HEK293 (cell line): ENCODE data around the gene TMEM150C.

ENCODE experiments used
- CTCF ChIA-PET: fragments of 350-600 bp; formaldehyde crosslinking; extraction: SDS; loops from one replicate; lab custom pipeline; 2021; ENCODE audit warnings: antibody characterized with exemption; lab: Yijun Ruan, JAX
- POLR2A ChIA-PET: fragments of 300-600 bp; formaldehyde crosslinking; extraction: SDS; loops from one replicate; lab custom pipeline; 2020; ENCODE audit warnings: antibody characterized with exemption, inconsistent platforms; lab: Yijun Ruan, JAX
- H3K27ac ChIP-seq: fragments of 200-500 bp; sonication (Bioruptor generic); 2 replicates; pipeline ENCODE4 v1.5.1; 2014; ENCODE audit warnings: low read depth, low read length, control low read depth, inconsistent platforms; ENCODE audit errors: extremely low read depth
- H3K36me3 ChIP-seq, 2 experiments: fragments of 200-500 bp in 1 of 2; sonication (Bioruptor generic) in 1 of 2; 1 replicate in 1 of 2; 2 replicates in 1 of 2; pipeline ENCODE4 v1.5.1; 2014 to 2017; ENCODE audit warnings: inconsistent platforms in 2 of 2, low read length in 2 of 2; ENCODE audit not compliant: control insufficient read depth in 2 of 2, insufficient read depth in 1 of 2
- H3K4me1 ChIP-seq: fragments of 200-500 bp; sonication (Bioruptor generic); 2 replicates; pipeline ENCODE4 v1.5.1; 2014; ENCODE audit warnings: mild to moderate bottlenecking, low read length, inconsistent platforms; ENCODE audit not compliant: control insufficient read depth, insufficient read depth
- H3K4me3 ChIP-seq: 2 replicates; pipeline ENCODE4 v1.5.1; 2011; ENCODE audit warnings: low read depth, mild to moderate bottlenecking, control low read depth, low read length, moderate library complexity
- H3K9me3 ChIP-seq: fragments of 200-500 bp; sonication (Bioruptor generic); 2 replicates; pipeline ENCODE4 v1.5.1; 2014; ENCODE audit warnings: low read depth, low read length, inconsistent platforms; ENCODE audit not compliant: control insufficient read depth, insufficient read depth
- CTCF ChIP-seq: fragments of 450-650 bp; formaldehyde crosslinking; IDR thresholded peaks from 2 replicates; pipeline ENCODE4 v1.5.1; 2016; ENCODE audit warnings: missing biosample characterization, missing genetic modification characterization
- EGR2 ChIP-seq: fragments of 450-650 bp; formaldehyde crosslinking; IDR thresholded peaks from 2 replicates; pipeline ENCODE4 v1.5.1; 2016; ENCODE audit warnings: low read depth, missing biosample characterization, missing genetic modification characterization
- GLI2 ChIP-seq: fragments of 450-650 bp; formaldehyde crosslinking; IDR thresholded peaks from 2 replicates; pipeline ENCODE4; 2017; ENCODE audit warnings: missing biosample characterization, missing genetic modification characterization, low read depth, borderline replicate concordance
- GLIS2 ChIP-seq: fragments of 450-650 bp; formaldehyde crosslinking; IDR thresholded peaks from 2 replicates; pipeline ENCODE4 v1.5.1; 2016; ENCODE audit warnings: missing biosample characterization, missing genetic modification characterization
- MEIS1 ChIP-seq: sonication (generic); formaldehyde crosslinking; IDR thresholded peaks from 2 replicates; pipeline ENCODE4 v1.8.1; 2022; ENCODE audit warnings: missing genetic modification reagents, mild to moderate bottlenecking, borderline replicate concordance
- OVOL3 ChIP-seq: fragments of 450-650 bp; formaldehyde crosslinking; IDR thresholded peaks from 2 replicates; pipeline ENCODE4 v1.5.1; 2016; ENCODE audit warnings: missing biosample characterization, missing genetic modification characterization
- REPIN1 ChIP-seq: fragments of 450-650 bp; formaldehyde crosslinking; IDR thresholded peaks from 2 replicates; pipeline ENCODE4 v1.5.1; 2017; ENCODE audit warnings: missing biosample characterization, missing genetic modification characterization, low read depth
- SCRT2 ChIP-seq: fragments of 450-650 bp; formaldehyde crosslinking; IDR thresholded peaks from 2 replicates; pipeline ENCODE4 v1.5.1; 2016; ENCODE audit warnings: missing biosample characterization, missing genetic modification characterization
- TCF7L2 ChIP-seq: IDR thresholded peaks from 2 replicates; pipeline ENCODE4 v1.6.1; 2011; ENCODE audit warnings: low read depth, mild to moderate bottlenecking, inconsistent platforms, low read length, moderate library complexity, borderline replicate concordance
- ZBTB21 ChIP-seq: fragments of 450-650 bp; formaldehyde crosslinking; IDR thresholded peaks from 2 replicates; pipeline ENCODE4 v1.5.1; 2017; ENCODE audit warnings: missing biosample characterization, missing genetic modification characterization
- ZFHX2 ChIP-seq: fragments of 450-650 bp; formaldehyde crosslinking; conservative IDR thresholded peaks from 2 replicates; pipeline ENCODE4 v1.5.1; 2016; ENCODE audit warnings: missing biosample characterization, missing genetic modification characterization
- ZFP69B ChIP-seq: fragments of 450-650 bp; formaldehyde crosslinking; IDR thresholded peaks from 2 replicates; pipeline ENCODE4 v1.5.1; 2016; ENCODE audit warnings: missing biosample characterization, missing genetic modification characterization
- ZNF112 ChIP-seq: fragments of 450-650 bp; formaldehyde crosslinking; IDR thresholded peaks from 2 replicates; pipeline ENCODE4 v1.5.0; 2017; ENCODE audit warnings: missing biosample characterization, missing genetic modification characterization
- ZNF133 ChIP-seq: fragments of 450-650 bp; formaldehyde crosslinking; IDR thresholded peaks from 2 replicates; pipeline ENCODE4 v1.5.1; 2016; ENCODE audit warnings: missing biosample characterization, missing genetic modification characterization
- ZNF138 ChIP-seq: fragments of 450-650 bp; formaldehyde crosslinking; IDR thresholded peaks from 2 replicates; pipeline ENCODE4 v1.5.1; 2016; ENCODE audit warnings: missing biosample characterization, missing genetic modification characterization, borderline replicate concordance
- ZNF174 ChIP-seq: fragments of 450-650 bp; formaldehyde crosslinking; IDR thresholded peaks from 2 replicates; pipeline ENCODE4 v1.5.0; 2017; ENCODE audit warnings: missing biosample characterization, mild to moderate bottlenecking, missing genetic modification characterization
- ZNF23 ChIP-seq: fragments of 450-650 bp; formaldehyde crosslinking; IDR thresholded peaks from 2 replicates; pipeline ENCODE4 v1.5.1; 2016; ENCODE audit warnings: missing biosample characterization, missing genetic modification characterization, borderline replicate concordance
- ZNF416 ChIP-seq: fragments of 450-650 bp; formaldehyde crosslinking; IDR thresholded peaks from 2 replicates; pipeline ENCODE4 v1.5.1; 2016; ENCODE audit warnings: missing biosample characterization, missing genetic modification characterization
- ZNF433 ChIP-seq: fragments of 450-650 bp; formaldehyde crosslinking; IDR thresholded peaks from 2 replicates; pipeline ENCODE4 v1.5.1; 2016; ENCODE audit warnings: missing biosample characterization, missing genetic modification characterization, low read depth
- ZNF473 ChIP-seq: fragments of 450-650 bp; formaldehyde crosslinking; IDR thresholded peaks from 2 replicates; pipeline ENCODE4 v1.5.1; 2017; ENCODE audit warnings: missing biosample characterization, missing genetic modification characterization
- ZNF544 ChIP-seq: fragments of 450-650 bp; formaldehyde crosslinking; IDR thresholded peaks from 2 replicates; pipeline ENCODE4 v1.5.0; 2017; ENCODE audit warnings: missing biosample characterization, missing genetic modification characterization
- ZNF776 ChIP-seq: fragments of 450-650 bp; formaldehyde crosslinking; IDR thresholded peaks from 2 replicates; pipeline ENCODE4 v1.5.0; 2017; ENCODE audit warnings: missing biosample characterization, missing genetic modification characterization, borderline replicate concordance
- ZNF785 ChIP-seq: fragments of 450-650 bp; formaldehyde crosslinking; IDR thresholded peaks from 2 replicates; pipeline ENCODE4 v1.5.1; 2016; ENCODE audit warnings: missing biosample characterization, missing genetic modification characterization
- ZNF830 ChIP-seq: fragments of 450-650 bp; IDR thresholded peaks from 2 replicates; pipeline ENCODE4 v1.5.0; 2018; ENCODE audit warnings: missing biosample characterization, missing genetic modification characterization, low read depth, mild to moderate bottlenecking, moderate library complexity
- ZXDB ChIP-seq: fragments of 450-650 bp; formaldehyde crosslinking; IDR thresholded peaks from 2 replicates; pipeline ENCODE4 v1.5.1; 2016; ENCODE audit warnings: missing biosample characterization, missing genetic modification characterization
- TF ChIP-seq, protein P1 (sequence below): fragments of 450-650 bp; formaldehyde crosslinking; IDR thresholded peaks from 2 replicates; pipeline ENCODE4 v1.5.1; 2016; ENCODE audit warnings: missing biosample characterization, missing genetic modification characterization
- TF ChIP-seq, protein P2 (sequence below): fragments of 450-650 bp; formaldehyde crosslinking; IDR thresholded peaks from 2 replicates; pipeline ENCODE4 v1.5.1; 2016; ENCODE audit warnings: missing biosample characterization, missing genetic modification characterization, low read depth
- TF ChIP-seq, protein P3 (sequence below): fragments of 450-650 bp; IDR thresholded peaks from 2 replicates; pipeline ENCODE4 v1.5.1; 2018; ENCODE audit warnings: missing biosample characterization, missing genetic modification characterization
- TF ChIP-seq, protein P4 (sequence below): fragments of 450-650 bp; formaldehyde crosslinking; IDR thresholded peaks from 2 replicates; pipeline ENCODE4 v1.5.1; 2017; ENCODE audit warnings: missing biosample characterization, missing genetic modification characterization

TMEM150C gene

DNA sequence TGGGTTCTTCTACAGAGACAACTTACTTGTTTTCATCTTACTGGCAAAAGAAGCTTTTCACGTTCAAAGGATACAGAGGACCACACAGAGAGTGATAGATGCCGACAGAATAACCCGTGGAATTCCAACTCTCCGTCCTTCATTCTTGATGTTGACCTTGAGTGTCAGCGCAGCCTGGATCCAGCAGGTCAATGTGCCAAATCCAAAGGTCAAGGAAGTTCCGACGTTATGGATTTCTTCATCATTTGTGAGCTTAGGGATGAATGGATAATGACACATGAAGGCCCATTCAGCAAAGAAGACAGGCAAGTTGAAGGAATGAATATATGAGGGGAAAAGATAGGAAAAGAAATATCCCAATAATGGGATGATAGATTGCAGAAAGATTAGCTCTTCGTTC is 71.8 kb downstream of the TMEM150C start (continued):
- TF ChIP-seq ZNF138 (tag by site-specific recombination): no peak
- no peak for TF ChIP-seq MEIS1 (CRISPR knock-in tag)
- TF ChIP-seq, protein P1, sequence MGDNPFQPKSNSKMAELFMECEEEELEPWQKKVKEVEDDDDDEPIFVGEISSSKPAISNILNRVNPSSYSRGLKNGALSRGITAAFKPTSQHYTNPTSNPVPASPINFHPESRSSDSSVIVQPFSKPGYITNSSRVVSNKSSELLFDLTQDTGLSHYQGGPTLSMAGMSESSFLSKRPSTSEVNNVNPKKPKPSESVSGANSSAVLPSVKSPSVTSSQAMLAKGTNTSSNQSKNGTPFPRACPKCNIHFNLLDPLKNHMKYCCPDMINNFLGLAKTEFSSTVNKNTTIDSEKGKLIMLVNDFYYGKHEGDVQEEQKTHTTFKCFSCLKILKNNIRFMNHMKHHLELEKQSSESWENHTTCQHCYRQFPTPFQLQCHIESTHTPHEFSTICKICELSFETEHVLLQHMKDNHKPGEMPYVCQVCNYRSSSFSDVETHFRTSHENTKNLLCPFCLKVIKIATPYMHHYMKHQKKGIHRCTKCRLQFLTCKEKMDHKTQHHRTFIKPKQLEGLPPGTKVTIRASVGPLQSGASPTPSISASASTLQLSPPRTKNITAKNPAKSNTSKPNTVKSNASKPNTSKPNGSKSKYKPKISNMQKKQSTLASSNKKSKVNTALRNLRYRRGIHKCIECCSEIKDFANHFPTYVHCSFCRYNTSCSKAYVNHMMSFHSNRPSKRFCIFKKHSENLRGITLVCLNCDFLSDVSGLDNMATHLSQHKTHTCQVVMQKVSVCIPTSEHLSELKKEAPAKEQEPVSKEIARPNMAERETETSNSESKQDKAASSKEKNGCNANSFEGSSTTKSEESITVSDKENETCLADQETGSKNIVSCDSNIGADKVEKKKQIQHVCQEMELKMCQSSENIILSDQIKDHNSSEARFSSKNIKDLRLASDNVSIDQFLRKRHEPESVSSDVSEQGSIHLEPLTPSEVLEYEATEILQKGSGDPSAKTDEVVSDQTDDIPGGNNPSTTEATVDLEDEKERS: no peak
- TF ChIP-seq ZNF174: no peak
- TF ChIP-seq ZFP69B (tag by site-specific recombination): no peak
- TF ChIP-seq ZNF433 (tag by site-specific recombination): no peak
- TF ChIP-seq ZNF785: no peak
- TF ChIP-seq TCF7L2: no peak
- TF ChIP-seq ZNF776 (tag by site-specific recombination): no peak
- no peak for TF ChIP-seq ZNF416 (tag by site-specific recombination)
- no peak for TF ChIP-seq ZNF544 (tag by site-specific recombination)
- TF ChIP-seq CTCF (tag by site-specific recombination): no peak
- TF ChIP-seq ZNF23 (tag by site-specific recombination): no peak

- CTCF ChIA-PET: interaction anchor here (0.6 to 0.7 kb wide), 3 partner anchors 36 to 584 kb away, joined by 3 read pairs; no protein-coding TSS in a partner anchor
- TF ChIP-seq SCRT2 (tag by site-specific recombination) (no peak), GLI2 (tag by site-specific recombination) (no peak), EGR2 (tag by site-specific recombination) (no peak), ZFHX2 (tag by site-specific recombination) (no peak), ZNF830 (tag by site-specific recombination) (no peak), OVOL3 (tag by site-specific recombination) (no peak), REPIN1 (tag by site-specific recombination) (no peak), GLIS2 (tag by site-specific recombination) (no peak), ZFP69B (tag by site-specific recombination) (no peak), ZXDB (tag by site-specific recombination) (no peak), ZNF112 (tag by site-specific recombination) (no peak), ZNF133 (tag by site-specific recombination) (no peak), ZBTB21 (tag by site-specific recombination) (no peak), ZNF473 (no peak), ZNF174 (no peak)
- TF ChIP-seq, protein P2, sequence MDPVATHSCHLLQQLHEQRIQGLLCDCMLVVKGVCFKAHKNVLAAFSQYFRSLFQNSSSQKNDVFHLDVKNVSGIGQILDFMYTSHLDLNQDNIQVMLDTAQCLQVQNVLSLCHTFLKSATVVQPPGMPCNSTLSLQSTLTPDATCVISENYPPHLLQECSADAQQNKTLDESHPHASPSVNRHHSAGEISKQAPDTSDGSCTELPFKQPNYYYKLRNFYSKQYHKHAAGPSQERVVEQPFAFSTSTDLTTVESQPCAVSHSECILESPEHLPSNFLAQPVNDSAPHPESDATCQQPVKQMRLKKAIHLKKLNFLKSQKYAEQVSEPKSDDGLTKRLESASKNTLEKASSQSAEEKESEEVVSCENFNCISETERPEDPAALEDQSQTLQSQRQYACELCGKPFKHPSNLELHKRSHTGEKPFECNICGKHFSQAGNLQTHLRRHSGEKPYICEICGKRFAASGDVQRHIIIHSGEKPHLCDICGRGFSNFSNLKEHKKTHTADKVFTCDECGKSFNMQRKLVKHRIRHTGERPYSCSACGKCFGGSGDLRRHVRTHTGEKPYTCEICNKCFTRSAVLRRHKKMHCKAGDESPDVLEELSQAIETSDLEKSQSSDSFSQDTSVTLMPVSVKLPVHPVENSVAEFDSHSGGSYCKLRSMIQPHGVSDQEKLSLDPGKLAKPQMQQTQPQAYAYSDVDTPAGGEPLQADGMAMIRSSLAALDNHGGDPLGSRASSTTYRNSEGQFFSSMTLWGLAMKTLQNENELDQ (tag by site-specific recombination): no peak
- TF ChIP-seq, protein P3, sequence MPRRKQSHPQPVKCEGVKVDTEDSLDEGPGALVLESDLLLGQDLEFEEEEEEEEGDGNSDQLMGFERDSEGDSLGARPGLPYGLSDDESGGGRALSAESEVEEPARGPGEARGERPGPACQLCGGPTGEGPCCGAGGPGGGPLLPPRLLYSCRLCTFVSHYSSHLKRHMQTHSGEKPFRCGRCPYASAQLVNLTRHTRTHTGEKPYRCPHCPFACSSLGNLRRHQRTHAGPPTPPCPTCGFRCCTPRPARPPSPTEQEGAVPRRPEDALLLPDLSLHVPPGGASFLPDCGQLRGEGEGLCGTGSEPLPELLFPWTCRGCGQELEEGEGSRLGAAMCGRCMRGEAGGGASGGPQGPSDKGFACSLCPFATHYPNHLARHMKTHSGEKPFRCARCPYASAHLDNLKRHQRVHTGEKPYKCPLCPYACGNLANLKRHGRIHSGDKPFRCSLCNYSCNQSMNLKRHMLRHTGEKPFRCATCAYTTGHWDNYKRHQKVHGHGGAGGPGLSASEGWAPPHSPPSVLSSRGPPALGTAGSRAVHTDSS (tag by site-specific recombination): no peak
- TF ChIP-seq, protein P4, sequence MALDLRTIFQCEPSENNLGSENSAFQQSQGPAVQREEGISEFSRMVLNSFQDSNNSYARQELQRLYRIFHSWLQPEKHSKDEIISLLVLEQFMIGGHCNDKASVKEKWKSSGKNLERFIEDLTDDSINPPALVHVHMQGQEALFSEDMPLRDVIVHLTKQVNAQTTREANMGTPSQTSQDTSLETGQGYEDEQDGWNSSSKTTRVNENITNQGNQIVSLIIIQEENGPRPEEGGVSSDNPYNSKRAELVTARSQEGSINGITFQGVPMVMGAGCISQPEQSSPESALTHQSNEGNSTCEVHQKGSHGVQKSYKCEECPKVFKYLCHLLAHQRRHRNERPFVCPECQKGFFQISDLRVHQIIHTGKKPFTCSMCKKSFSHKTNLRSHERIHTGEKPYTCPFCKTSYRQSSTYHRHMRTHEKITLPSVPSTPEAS: no peak
Measured at GRCh38 chr4:82489076-82489475, 72.7 kb downstream of the TMEM150C start.

More at GRCh38 chr4:82489076-82489475, 72.7 kb downstream of the TMEM150C start:
- H3K9me3 ChIP-seq: no peaks in the 10 kb centered on the region
- POLR2A ChIA-PET: no interaction called here
- no peaks in the 10 kb centered on the region for H3K36me3 ChIP-seq
- H3K4me1 ChIP-seq: no peaks in the 10 kb centered on the region
- H3K4me3 ChIP-seq: no peak overlapping the region
- H3K27ac ChIP-seq: no peak overlapping the region
